ENCODE data around the gene MTHFD1L.

Gene MTHFD1L

GRCh38 chr6:151052021-151052646 is 186.6 kb downstream of the MTHFD1L start:
- H3K9me2 ChIP-seq (replicated peaks; ENCODE audit: low read depth, low read length) = no peaks in the 10 kb centered on the region
- H4K20me1 ChIP-seq (ENCODE audit: insufficient read depth, low read length, poor library complexity, severe bottlenecking) = no peaks in the 10 kb centered on the region
- no peak overlapping the region for H3K4me2 ChIP-seq (ENCODE audit: low read depth, low read length, poor library complexity, severe bottlenecking)
- no peak for TF ChIP-seq CTCF (conservative IDR thresholded peaks at IDR 0.05; ENCODE audit: low read length)
- no peak for TF ChIP-seq EZH2phosphoT487 (IDR thresholded peaks at IDR 0.05; ENCODE audit: borderline replicate concordance)
- no peak overlapping the region for H3K9ac ChIP-seq (ENCODE audit: low read depth, low read length, poor library complexity, severe bottlenecking)
- H3K4me3 ChIP-seq (ENCODE audit: low read length, poor library complexity, severe bottlenecking) = no peak overlapping the region
- H3K79me2 ChIP-seq (ENCODE audit: insufficient read depth, low read length) = no peaks in the 10 kb centered on the region
- H3K4me1 ChIP-seq (ENCODE audit: insufficient read depth, low read length, poor library complexity, severe bottlenecking) = no peaks in the 10 kb centered on the region
- peaks cover 2% of the 10 kb centered on the region; the same call in 1 of the 2 replicates for H3K9me3 ChIP-seq (ENCODE audit: insufficient read depth, low read depth, low read length)
- no peaks in the 10 kb centered on the region for H3F3A ChIP-seq (ENCODE audit: low read depth)
- H3K36me3 ChIP-seq (ENCODE audit: insufficient read depth, low read length) = peaks cover 30% of the 10 kb centered on the region; the same call in 1 of the 2 replicates
- H2AFZ ChIP-seq (ENCODE audit: low read length) = no peak overlapping the region
- no peaks in the 10 kb centered on the region for H3K27me3 ChIP-seq (ENCODE audit: insufficient read depth, low read length, poor library complexity, severe bottlenecking)

- Histone ChIP-seq H3K79me2 (ENCODE audit: insufficient read depth, low read length) (no peaks in the 10 kb centered on the region), H3K27me3 (ENCODE audit: insufficient read depth, low read length, poor library complexity, severe bottlenecking) (no peaks in the 10 kb centered on the region), H3K36me3 (ENCODE audit: insufficient read depth, low read length) (peaks cover 13% of the 10 kb centered on the region; the same call in 1 of the 2 replicates), H4K20me1 (ENCODE audit: insufficient read depth, low read length, poor library complexity, severe bottlenecking) (no peaks in the 10 kb centered on the region), H3K4me1 (ENCODE audit: insufficient read depth, low read length, poor library complexity, severe bottlenecking) (no peaks in the 10 kb centered on the region), H3K4me3 (ENCODE audit: low read length, poor library complexity, severe bottlenecking) (no peak overlapping the region), H3K4me2 (ENCODE audit: low read depth, low read length, poor library complexity, severe bottlenecking) (no peak overlapping the region), H2AFZ (ENCODE audit: low read length) (no peak overlapping the region), H3K9me3 (ENCODE audit: insufficient read depth, low read depth, low read length) (no peaks in the 10 kb centered on the region), H3F3A (ENCODE audit: low read depth) (no peaks in the 10 kb centered on the region), H3K9me2 (replicated peaks; ENCODE audit: low read depth, low read length) (no peaks in the 10 kb centered on the region), H3K9ac (ENCODE audit: low read depth, low read length, poor library complexity, severe bottlenecking) (no peak overlapping the region)
- no peak for TF ChIP-seq CTCF (conservative IDR thresholded peaks at IDR 0.05; ENCODE audit: low read length)
- TF ChIP-seq EZH2phosphoT487 (IDR thresholded peaks at IDR 0.05; ENCODE audit: borderline replicate concordance) = no peak
Measured at GRCh38 chr6:151054306-151054705, 188.8 kb downstream of the MTHFD1L start.

GRCh38 chr6:151056230-151056907 is 190.9 kb downstream of the MTHFD1L start:
- Histone ChIP-seq H3F3A (ENCODE audit: low read depth) (no peaks in the 10 kb centered on the region), H3K36me3 (ENCODE audit: insufficient read depth, low read length) (peaks cover 11% of the 10 kb centered on the region; the same call in 1 of the 2 replicates), H3K79me2 (ENCODE audit: insufficient read depth, low read length) (no peaks in the 10 kb centered on the region), H4K20me1 (ENCODE audit: insufficient read depth, low read length, poor library complexity, severe bottlenecking) (no peaks in the 10 kb centered on the region), H3K4me2 (ENCODE audit: low read depth, low read length, poor library complexity, severe bottlenecking) (no peak overlapping the region), H3K9me3 (ENCODE audit: insufficient read depth, low read depth, low read length) (no peaks in the 10 kb centered on the region), H3K4me1 (ENCODE audit: insufficient read depth, low read length, poor library complexity, severe bottlenecking) (no peaks in the 10 kb centered on the region), H3K9me2 (replicated peaks; ENCODE audit: low read depth, low read length) (no peaks in the 10 kb centered on the region), H2AFZ (ENCODE audit: low read length) (no peak overlapping the region), H3K4me3 (ENCODE audit: low read length, poor library complexity, severe bottlenecking) (no peak overlapping the region), H3K27me3 (ENCODE audit: insufficient read depth, low read length, poor library complexity, severe bottlenecking) (no peaks in the 10 kb centered on the region), H3K9ac (ENCODE audit: low read depth, low read length, poor library complexity, severe bottlenecking) (no peak overlapping the region)
- TF ChIP-seq EZH2phosphoT487 (IDR thresholded peaks at IDR 0.05; ENCODE audit: borderline replicate concordance) = no peak
- TF ChIP-seq CTCF (conservative IDR thresholded peaks at IDR 0.05; ENCODE audit: low read length) = no peak
